ENCODE measurements around the gene MAD1L1.

Gene MAD1L1

DNA sequence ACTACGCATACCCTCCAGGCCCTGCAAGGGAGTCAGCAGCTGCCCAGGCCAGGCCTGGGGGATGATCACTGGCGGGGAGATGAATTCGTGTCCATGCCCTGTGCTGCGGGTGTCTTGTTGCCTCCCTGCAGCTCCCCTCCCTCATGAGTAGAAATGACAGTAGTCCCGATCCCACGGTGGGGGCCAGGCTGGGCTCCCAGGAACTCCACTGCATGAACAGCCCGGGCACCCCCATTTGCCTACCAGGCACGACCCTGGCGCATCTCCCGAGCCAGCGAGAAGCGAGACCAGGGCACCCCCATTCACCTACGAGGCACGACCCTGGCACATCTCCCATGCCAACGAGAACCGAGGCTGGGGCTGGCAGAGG lies 316.2 kb downstream of the MAD1L1 start:
- no peak overlapping the region for H3K4me3 ChIP-seq (ENCODE audit: low read depth, low read length)
- no peak for TF ChIP-seq CTCF (IDR thresholded peaks at IDR 0.05; ENCODE audit: borderline replicate concordance, insufficient read depth, low read depth, low read length)

GRCh38 chr7:1915956-1916600 lies 316.7 kb downstream of the MAD1L1 start:
- TF ChIP-seq CTCF (IDR thresholded peaks at IDR 0.05; ENCODE audit: borderline replicate concordance, insufficient read depth, low read depth, low read length): no peak

DNA sequence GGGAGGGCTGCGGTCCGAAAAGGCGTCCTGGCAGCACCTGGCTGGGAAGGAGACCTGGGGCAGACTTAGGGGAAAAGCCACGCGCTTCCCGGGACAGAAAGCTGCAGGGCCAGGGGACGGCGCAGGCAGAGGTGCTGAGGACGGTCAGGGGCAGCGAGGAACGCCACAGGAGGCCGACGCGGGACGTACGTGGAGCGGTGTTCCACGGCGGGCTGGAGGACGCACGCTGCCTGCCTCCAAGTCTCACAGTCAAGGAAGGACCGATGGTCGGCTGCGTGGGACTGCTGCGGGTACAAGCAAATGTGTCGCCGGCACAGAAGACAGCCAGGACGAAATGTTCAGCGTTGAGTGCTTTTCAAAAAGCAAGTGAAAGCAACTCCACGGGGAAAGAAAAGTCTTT lies 317.4 kb downstream of the MAD1L1 start:
- TF ChIP-seq CTCF (IDR thresholded peaks at IDR 0.05; ENCODE audit: borderline replicate concordance, insufficient read depth, low read depth, low read length): no peak
- H3K4me3 ChIP-seq (ENCODE audit: low read depth, low read length): no peak overlapping the region

More at GRCh38 chr7:1915956-1916600, 316.7 kb downstream of the MAD1L1 start:
- H3K4me3 ChIP-seq (ENCODE audit: low read depth, low read length): no peak overlapping the region

DNA sequence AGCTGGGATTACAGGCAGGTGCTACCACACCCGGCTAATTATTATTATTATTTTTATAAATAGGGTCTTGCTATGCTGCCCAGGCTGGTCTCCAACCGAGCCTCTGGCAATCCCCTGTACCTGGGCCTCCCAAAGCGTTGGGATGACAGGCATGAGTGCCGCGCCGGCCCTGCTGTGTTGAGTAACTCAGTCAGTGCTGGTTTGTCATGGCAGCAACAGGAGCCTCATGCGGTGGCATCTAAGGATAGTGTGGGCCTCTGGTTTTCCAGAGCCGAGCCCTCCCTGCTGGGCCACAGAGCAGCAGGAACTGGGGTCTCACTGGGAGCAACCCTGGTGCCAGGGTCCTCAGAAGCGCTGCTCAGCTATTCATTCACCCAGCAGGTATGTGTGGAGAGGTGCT lies 318.0 kb downstream of the MAD1L1 start:
- H3K4me3 ChIP-seq (ENCODE audit: low read depth, low read length): no peak overlapping the region
- no peak for TF ChIP-seq CTCF (IDR thresholded peaks at IDR 0.05; ENCODE audit: borderline replicate concordance, insufficient read depth, low read depth, low read length)

DNA sequence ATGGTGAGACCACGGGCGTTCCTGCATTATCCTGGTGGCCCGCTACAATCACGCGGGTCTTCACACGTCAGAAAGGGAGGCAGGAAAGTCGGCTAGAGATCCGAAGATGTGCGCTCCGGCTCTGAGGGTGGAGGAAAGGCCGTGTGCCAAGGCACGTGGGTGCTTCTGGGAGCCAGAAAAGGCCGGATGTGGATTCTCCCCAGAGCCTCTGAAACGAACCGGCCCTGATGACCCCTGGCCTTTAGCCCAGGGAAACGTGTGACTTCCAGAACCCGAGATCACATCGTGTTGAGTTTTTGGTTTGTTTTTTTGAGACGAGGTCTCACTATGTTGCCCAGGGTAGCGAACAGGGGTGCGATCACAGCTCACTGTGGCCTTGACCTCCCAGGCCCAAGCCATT lies 318.4 kb downstream of the MAD1L1 start:
- no peak for TF ChIP-seq CTCF (IDR thresholded peaks at IDR 0.05; ENCODE audit: borderline replicate concordance, insufficient read depth, low read depth, low read length)
- no peak overlapping the region for H3K4me3 ChIP-seq (ENCODE audit: low read depth, low read length)

GRCh38 chr7:1913466-1914282 lies 319.1 kb downstream of the MAD1L1 start:
- no peak for TF ChIP-seq CTCF (IDR thresholded peaks at IDR 0.05; ENCODE audit: borderline replicate concordance, insufficient read depth, low read depth, low read length)
- H3K4me3 ChIP-seq (ENCODE audit: low read depth, low read length): no peak overlapping the region
